GM19099 (cell line): ENCODE measurements around the gene ZNF689.

ENCODE experiments used
- POLR2A ChIP-seq: IDR thresholded peaks from 3 replicates; pipeline ENCODE4 v1.6.1; 2011; ENCODE audit warnings: low read depth; ENCODE audit not compliant: insufficient read length; ENCODE audit errors: extremely low read depth

ZNF689 gene

DNA sequence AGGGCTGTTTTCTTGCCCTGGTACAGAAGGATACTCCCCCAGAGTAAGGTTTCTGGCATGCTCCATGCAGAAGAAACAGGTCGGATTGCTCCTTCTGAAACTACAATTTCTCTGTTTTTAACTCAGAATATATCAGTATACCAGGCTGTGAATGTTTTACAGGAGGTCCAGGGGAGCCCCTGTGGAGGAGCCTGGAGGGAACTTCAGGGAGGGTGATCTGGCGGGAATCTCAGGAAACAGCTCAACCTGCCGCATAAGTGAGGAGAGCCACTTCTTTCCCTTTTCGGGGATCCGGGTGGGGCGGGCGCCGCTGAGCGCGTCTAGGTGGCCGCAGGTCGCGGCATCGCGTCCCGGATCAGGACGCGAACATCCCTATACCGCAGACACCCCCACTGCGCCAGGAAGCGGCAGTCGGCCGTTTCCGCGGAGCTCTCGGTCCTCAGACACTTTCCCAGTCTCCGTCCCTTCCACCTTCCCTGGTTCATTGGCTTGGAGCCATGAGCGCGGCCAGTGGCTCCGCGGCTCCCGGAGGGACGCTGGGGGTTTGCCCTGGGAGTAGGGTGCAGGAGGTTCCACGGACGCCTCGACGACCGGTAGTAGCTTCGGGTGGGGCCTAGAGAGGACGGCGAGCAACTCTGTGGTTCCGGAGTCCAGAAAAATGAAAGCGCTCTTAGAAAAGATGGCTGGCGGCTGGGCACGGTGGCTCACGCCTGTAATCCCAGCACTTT lies 48.9 kb downstream of the ZNF689 start:
- no peak for TF ChIP-seq POLR2A

DNA sequence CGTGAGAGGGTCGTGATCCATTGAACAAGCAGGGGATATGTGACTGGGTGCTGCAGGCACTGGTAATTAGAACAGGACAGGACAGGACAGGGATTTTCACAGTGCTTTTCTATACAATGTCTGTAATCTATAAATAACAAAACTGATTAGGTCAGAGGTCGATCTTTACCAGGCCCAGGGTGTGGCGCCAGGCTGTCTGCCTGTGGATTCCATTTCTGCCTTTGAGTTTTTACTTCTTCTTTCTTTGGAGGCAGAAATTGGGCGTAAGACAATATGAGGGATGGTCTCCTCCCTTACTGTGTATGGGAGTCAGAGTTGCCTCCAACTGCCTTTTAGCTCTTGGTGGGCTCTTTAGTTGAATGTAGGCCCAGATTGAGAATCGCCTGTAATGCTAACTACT lies 50.5 kb downstream of the ZNF689 start:
- no peak for TF ChIP-seq POLR2A

DNA sequence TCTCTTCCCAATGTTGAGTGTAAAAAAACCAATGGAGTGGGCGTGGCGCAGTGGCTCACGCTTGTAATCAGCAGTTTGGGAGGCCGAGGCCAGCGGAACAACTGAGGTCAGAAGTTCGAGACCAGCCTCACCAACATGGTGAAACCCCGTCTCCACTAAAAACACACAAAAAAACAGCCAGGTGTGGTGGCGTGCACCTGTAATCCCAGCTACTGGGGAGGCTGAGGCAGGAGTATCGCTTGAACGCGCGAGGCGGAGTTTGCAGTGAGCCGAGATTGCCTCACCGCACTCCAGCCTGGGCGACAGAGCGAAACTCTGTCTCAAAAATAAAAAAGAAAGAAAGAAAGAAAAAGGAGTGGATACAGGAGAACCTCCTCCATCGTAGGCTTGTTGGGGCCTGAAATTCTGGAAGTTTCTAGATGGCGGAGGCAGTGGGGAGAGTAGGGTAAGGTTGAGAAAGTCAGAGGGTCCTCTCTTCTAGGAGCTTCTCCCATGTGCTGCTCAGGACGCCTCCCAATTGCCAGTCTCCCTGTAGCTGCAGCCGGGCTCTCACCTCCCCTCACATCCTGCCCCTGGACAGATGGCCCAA lies 51.3 kb downstream of the ZNF689 start:
- TF ChIP-seq POLR2A, result no peak

DNA sequence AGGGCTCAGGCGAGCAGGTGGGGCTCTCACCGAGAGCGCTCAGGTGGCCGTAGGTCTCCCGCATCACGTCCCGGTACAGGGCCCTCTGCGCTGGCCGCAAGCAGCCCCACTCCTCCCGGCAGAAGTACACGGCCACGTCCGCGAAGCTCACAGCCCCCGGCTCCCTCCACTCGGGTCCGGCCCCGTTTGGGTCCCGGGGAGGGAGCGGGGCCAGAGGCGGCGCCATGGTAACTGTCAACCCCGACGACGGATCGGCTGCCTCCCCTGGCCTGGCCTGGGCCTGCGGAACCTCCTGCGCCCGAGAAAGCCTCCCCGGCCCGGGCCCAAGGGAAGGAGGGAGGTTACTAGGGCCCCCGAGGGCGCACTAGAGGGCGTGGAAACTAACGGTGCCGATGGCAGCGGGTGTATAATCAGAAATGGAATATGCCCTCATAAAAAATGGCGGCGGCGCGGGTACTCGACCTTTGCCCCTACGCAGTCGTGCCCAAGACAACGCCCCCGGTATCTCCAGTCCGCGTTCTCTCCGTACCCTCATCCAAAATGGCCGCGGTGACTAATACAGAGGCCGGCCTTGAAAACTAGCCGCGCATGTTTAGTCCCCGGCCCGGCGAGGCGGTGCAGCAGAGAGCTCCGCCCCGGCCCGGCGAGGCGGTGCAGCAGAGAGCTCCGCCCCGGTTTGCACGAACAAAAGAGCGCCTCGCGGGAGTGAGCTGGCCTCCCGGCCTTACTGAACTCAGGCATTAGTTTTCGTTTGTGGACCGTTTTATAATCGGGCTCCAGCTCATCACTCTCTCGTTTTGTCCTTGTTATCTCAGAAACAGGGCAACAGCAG lies 52.0 kb downstream of the ZNF689 start, which contains the start of gene ZNF764:
Gene ZNF764, minus strand, starts transcription at position 418 of the 832 bp plus-strand sequence. Its CDS starts 192 bp downstream, at position 226.
- TF ChIP-seq POLR2A, result peak; percentile 63

DNA sequence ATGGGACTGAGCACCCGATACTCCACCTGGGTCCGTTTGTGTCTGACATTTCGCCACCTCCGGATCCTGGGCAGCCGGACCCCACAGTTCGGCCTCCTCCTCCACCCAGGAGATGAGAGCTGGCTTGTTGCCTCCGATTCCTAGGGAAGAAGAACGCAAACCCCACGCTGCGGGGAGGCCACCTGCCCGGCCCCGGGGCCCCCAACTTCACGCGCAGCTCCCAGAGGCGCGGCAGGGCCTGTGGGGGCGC lies 52.6 kb downstream of the ZNF689 start:
- TF ChIP-seq POLR2A, result no peak

DNA sequence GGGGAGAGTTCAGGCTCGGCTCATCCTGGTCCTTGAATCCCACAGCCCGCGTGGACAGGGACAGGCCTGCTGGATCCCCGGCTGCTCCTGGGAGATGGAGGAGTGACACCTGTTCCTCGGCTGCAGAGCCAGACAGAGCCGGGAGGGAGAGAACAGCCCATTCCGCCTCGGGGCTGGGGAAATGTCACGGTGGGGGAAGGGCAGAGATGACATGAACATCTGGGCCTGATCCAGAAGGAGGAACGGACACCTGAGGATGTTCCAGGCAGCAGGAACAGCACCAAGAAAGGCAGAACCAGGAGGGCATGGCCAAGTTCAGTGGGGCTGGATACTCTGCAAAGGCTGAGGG lies 54.1 kb downstream of the ZNF689 start:
- TF ChIP-seq POLR2A, result no peak

DNA sequence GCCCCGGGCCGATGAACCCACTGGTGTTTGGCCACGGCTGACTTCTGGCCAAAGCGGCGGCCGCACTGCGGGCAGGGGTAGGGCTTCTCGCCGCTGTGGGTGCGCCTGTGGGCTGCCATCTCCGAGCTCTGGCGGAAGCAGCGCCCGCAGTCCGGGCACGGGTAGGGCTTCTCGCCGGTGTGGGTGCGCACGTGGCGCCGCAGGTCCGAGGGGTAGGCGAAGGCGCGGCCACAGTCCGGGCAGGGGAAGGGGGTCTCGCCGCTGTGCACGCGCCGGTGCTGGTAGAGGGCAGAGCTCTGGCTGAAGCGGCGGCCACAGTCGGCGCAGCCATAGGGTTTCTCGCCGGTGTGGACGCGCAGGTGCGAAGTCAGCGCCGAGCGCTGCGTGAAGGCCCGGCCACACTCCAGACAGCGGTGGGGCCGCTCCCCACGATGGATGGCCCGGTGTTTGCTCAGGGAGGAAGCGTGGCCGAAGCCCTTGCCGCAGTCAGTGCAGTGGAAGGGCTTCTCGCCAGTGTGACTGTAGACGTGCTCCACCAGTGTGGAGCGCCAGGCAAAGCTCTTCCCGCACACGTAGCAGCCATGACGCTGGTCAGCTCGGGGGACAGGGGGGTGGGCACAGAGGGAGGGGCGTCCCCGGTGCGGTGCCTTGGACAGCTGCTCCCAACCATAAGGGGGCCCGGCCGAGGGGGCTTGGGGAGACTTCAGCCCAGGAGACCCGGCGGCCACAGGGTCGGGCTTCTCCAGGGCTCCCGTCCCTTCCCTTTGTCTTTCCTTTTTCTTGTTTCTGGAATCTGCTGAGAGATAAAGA lies 54.7 kb downstream of the ZNF689 start:
- no peak for TF ChIP-seq POLR2A

DNA sequence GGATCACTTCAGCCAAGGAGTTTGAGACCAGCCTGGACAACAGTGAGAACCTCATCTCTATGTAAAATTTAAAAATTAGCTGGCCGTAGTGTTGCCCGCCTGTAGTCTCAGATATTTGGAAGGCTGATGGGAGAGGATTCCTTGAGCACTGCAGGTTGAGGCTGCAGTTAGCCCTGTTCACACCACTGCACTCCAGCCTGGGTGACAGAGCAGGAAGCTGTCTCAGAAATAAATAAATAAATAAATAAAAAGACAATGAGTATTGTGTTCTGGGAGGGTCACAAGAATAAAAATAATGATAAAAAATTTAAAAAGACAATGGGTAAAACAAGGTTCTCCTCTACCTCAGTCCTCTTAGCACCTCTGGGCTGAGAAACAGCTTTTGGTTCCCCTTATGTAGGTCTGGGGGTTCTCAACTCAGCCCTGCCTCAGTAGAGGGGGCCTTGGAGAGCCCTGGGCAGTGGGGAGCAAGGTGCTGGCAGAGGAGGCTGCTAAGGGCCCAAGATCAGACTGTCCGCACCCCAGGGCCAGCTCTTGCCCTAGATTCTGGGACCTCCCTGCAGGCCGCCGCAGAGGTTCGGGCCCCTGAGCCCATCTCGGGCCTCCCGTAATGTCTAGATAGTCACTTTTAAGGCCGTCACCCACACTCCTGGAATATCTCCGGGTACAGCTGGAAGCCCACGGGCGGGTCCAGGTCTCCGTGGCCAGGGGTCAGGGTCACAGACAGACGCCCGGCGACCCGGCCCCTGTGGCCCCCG lies 55.5 kb downstream of the ZNF689 start:
- no peak for TF ChIP-seq POLR2A

DNA sequence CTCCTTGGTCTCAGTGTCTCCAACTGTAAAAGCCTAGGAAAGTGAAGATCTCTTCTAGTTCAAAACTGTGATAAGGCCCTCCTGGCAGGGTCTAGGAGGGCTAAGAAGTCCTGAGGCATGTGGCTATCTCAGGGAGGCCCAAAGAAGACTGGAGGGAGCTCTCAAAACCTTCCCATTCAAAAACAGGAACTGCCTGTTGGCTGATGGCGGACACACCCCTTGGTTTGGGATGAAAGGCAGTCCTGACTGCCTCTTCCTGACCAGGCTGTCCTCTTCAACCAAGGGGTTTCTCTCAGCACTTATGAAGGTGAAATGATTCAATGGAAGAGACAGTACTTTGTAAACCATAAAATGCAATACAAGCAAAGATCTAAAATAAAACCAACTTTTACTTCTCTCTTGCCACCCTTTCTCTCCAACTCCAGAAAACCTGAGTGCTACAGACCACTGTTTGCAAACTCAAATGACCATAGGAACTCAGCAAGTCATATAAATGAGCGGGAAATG lies 56.7 kb downstream of the ZNF689 start:
- no peak for TF ChIP-seq POLR2A

DNA sequence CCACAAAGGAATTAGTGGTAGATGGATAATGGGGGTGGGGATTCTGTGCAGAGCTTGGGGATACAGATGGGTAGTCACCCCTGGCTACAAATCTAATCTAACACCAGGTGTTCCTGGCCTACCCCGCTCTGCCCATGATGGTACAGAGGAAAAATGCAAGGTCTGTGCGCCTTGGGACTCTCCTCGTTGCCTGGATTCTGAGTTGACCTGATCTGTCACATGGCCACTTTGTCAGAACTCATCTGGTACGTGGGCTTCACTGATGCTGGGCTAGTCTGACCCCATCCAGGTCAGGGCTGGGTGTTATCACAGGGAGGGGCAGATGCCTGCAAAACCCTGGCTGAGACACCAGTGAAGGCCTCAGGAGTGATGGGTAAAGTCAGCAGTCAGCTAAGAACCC lies 57.2 kb downstream of the ZNF689 start:
- TF ChIP-seq POLR2A, result no peak
